Cardiac muscle cell (in vitro differentiated cells and primary cell): Measurements from ENCODE around the gene STPG2. TPM values are rescaled to one million over a fixed set of nuclear protein-coding genes. Genes with fewer than 3 reads are reported as not detected.

ENCODE experiments used
- DNase-seq, 2 donors: peaks; one replicate each; pipeline versions ENCODE4 v3.0.0 to v3.0.0-alpha.2; 2010 to 2017; ENCODE audit warnings: low read depth in 1 of 2, low spot score in 1 of 2
- H3K27ac ChIP-seq: fragments of 200-600 bp; sonication (generic); 2 replicates; pipeline ENCODE4 v1.5.1; 2016
- H3K27me3 ChIP-seq: fragments of 200-600 bp; sonication (generic); 2 replicates; pipeline ENCODE4 v1.6.0; 2016; ENCODE audit warnings: control low read depth
- H3K36me3 ChIP-seq: fragments of 200-600 bp; sonication (generic); 2 replicates; pipeline ENCODE4 v1.5.1; 2016; ENCODE audit warnings: control low read depth
- H3K4me1 ChIP-seq: fragments of 200-600 bp; sonication (generic); 2 replicates; pipeline ENCODE4 v1.8.1; 2017; ENCODE audit warnings: low read depth, mild to moderate bottlenecking, mixed run types
- H3K4me3 ChIP-seq: fragments of 200-600 bp; sonication (generic); 2 replicates; pipeline ENCODE4 v1.5.1; 2016; ENCODE audit warnings: mild to moderate bottlenecking
- H3K9me3 ChIP-seq: fragments of 200-600 bp; sonication (generic); 2 replicates; pipeline ENCODE4 v1.5.1; 2017; ENCODE audit warnings: low read depth, mild to moderate bottlenecking, control low read depth
- polyA plus RNA-seq: library from polyadenylated mRNA; unstranded; fragments of >200 nt; fragmentation: Nextera tagmentation; extraction: Ambion mirVana; gene quantifications from 2 replicates; pipeline ENCODE4 v1.2.1, GENCODE V29; 2016
- total RNA-seq: library from RNA; depleted of rRNA; stranded (reverse); fragments of >200 nt; gene quantifications from 2 replicates; pipeline ENCODE4 v1.2.3, GENCODE V29; 2016
- TF ChIP-seq, protein P1 (sequence below): IDR thresholded peaks from 2 replicates; pipeline ENCODE4 v1.5.1; 2012; ENCODE audit warnings: low read depth, mild to moderate bottlenecking, low read length

STPG2 gene
- total and polyA plus RNA-seq, 2 experiments from 2014 or later = 0.20 to 0.30 TPM

DNA sequence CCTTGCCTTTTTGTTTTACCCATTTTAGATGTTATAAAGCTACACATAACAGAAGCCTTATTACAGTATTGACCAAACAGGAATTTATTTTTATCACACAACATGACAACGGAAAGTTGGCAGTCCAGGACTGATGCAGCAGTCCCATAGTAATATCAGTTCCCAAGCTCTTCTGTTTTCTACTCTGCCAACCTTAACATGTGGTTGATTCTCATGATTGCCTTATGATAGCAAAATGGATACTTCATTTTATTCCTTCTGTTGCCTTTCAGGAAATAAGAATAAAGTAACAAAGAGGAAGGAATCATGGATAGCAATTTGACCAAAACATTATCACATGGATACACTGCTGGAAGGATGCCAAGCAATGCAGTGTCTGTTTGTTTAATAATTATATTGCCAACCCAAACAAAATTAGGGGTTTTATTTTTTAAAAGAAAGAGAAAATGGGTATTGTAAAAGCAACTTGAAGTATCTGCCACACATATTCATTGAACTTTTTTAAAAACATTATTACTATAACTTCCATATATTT is 275.7 kb downstream of the STPG2 start:
- TF ChIP-seq, protein P1, sequence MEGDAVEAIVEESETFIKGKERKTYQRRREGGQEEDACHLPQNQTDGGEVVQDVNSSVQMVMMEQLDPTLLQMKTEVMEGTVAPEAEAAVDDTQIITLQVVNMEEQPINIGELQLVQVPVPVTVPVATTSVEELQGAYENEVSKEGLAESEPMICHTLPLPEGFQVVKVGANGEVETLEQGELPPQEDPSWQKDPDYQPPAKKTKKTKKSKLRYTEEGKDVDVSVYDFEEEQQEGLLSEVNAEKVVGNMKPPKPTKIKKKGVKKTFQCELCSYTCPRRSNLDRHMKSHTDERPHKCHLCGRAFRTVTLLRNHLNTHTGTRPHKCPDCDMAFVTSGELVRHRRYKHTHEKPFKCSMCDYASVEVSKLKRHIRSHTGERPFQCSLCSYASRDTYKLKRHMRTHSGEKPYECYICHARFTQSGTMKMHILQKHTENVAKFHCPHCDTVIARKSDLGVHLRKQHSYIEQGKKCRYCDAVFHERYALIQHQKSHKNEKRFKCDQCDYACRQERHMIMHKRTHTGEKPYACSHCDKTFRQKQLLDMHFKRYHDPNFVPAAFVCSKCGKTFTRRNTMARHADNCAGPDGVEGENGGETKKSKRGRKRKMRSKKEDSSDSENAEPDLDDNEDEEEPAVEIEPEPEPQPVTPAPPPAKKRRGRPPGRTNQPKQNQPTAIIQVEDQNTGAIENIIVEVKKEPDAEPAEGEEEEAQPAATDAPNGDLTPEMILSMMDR = no peak
- no peaks in the 10 kb centered on the region for H3K9me3 ChIP-seq
- H3K36me3 ChIP-seq = no peaks in the 10 kb centered on the region
- H3K4me3 ChIP-seq = no peak overlapping the region
- no peaks in the 10 kb centered on the region for H3K4me1 ChIP-seq
- H3K27me3 ChIP-seq = no peaks in the 10 kb centered on the region
- no peak for DNase-seq
- no peak overlapping the region for H3K27ac ChIP-seq

DNA sequence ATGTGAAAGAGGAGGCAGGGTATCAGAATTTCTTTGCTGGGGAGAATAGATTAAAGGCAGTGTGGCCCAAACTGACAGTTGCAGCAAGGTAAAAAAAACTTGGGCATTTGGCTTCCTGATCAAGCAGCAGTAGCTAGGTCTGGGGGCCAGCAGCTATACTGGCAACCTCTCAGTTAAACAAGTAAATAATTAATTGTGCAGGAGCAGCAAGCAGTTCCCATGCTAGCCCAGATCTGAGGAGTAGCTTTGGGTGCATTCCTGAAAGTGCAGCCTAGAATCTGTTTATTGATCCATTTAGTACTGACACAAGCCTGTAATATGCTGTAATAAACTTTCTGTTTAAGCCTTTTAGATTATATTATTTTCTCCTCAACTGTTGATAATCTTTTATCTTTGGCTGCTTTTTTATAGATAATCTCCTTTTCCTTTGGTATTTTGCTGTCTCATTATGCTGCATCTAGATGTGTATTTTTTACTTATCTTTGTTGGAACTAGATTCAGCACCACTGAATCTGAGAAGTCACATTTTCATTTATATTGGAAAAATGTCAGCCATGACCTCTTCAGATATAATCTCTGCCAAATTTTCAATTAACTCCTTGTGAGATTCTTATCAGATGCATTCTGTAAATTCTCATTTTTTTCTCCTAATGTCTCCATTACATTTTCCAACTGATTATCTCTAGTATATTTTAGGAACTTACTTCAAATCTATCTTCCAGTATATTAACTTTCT is 276.3 kb downstream of the STPG2 start:
- H3K4me3 ChIP-seq = no peak overlapping the region
- TF ChIP-seq, protein P1 = no peak
- DNase-seq = no peak
- H3K27me3 ChIP-seq = no peaks in the 10 kb centered on the region
- H3K36me3 ChIP-seq = no peaks in the 10 kb centered on the region
- no peak overlapping the region for H3K27ac ChIP-seq
- H3K4me1 ChIP-seq = no peaks in the 10 kb centered on the region
- H3K9me3 ChIP-seq = no peaks in the 10 kb centered on the region

DNA sequence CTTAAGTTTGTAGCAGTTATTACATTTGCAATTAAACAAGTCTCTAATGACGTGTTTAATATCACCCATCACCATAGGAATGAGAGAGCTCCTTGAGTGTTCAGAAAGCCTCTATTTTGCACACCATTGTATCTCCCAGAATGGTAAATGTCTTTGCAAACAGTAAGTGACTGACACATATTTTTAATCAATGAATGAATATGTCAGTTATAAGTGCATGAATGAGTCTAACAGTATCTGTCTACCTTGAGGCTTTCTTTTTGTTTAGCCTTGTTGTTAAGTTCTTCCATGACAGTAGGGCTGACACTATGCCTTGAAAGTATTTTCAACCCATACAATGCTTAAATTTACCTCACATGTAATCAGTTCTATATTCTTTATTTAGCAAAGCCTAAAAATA is 292.2 kb downstream of the STPG2 start:
- Histone ChIP-seq H3K4me3 (no peak overlapping the region), H3K36me3 (no peaks in the 10 kb centered on the region), H3K27me3 (no peaks in the 10 kb centered on the region), H3K9me3 (no peaks in the 10 kb centered on the region), H3K4me1 (no peaks in the 10 kb centered on the region), H3K27ac (no peak overlapping the region)
- no peak for DNase-seq
- TF ChIP-seq, protein P1 = no peak

DNA sequence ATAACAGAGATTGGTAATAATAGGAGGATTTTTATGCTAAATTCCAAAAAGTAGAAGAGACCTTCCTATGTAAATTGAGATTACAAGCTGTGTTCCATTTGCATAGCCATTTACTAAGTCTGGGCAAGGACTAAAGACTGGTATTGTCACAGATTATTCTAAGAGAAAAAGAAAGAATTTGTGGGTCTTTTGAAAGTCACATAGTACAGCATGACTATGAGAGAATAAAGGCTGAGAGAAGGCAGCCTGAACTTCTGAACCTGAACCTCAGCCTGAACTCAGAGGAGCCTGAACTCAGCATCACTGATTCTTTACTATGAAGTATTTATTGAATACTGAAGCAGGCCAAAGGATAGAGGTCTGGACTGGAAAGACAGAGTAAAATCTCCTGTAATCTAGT is 297.5 kb downstream of the STPG2 start:
- no peaks in the 10 kb centered on the region for H3K36me3 ChIP-seq
- no peaks in the 10 kb centered on the region for H3K9me3 ChIP-seq
- no peaks in the 10 kb centered on the region for H3K4me1 ChIP-seq
- no peaks in the 10 kb centered on the region for H3K27me3 ChIP-seq
- no peak for DNase-seq
- TF ChIP-seq, protein P1 = no peak
- no peak overlapping the region for H3K27ac ChIP-seq
- H3K4me3 ChIP-seq = no peak overlapping the region

DNA sequence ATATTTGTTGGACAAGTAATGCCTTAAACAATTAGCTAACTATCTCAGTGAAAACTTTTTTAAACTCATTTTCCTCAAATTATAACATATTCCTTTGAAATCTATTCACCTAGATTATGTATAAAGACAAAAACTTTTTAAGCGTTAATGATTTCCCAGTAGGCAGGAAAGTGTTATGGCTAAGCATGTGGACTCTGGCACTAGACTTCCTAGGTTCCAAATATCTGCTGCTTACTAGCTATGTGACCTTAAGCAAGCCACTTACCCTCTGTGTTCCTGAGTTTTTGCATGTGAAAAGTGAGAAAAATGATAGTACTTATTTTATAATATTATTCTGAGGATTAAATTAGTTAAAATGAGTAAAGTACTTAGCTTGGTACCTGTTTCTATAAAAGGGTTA is 301.8 kb downstream of the STPG2 start:
- no peak overlapping the region for H3K27ac ChIP-seq
- no peaks in the 10 kb centered on the region for H3K9me3 ChIP-seq
- H3K27me3 ChIP-seq = no peaks in the 10 kb centered on the region
- H3K4me1 ChIP-seq = no peaks in the 10 kb centered on the region
- no peak for DNase-seq
- TF ChIP-seq, protein P1 = no peak
- no peaks in the 10 kb centered on the region for H3K36me3 ChIP-seq
- H3K4me3 ChIP-seq = no peak overlapping the region
